ENCODE results near the gene ANKRD34A. TPM values are rescaled to one million over a fixed set of nuclear protein-coding genes. Genes with fewer than 3 reads are reported as not detected.
A peak's percentile ranks its signal among the peaks of the same experiment; 100 is the strongest.

ANKRD34A gene
- total RNA-seq, 6 experiments from 2014 or later: 8.1 to 14.9 (median 10.2) TPM

DNA sequence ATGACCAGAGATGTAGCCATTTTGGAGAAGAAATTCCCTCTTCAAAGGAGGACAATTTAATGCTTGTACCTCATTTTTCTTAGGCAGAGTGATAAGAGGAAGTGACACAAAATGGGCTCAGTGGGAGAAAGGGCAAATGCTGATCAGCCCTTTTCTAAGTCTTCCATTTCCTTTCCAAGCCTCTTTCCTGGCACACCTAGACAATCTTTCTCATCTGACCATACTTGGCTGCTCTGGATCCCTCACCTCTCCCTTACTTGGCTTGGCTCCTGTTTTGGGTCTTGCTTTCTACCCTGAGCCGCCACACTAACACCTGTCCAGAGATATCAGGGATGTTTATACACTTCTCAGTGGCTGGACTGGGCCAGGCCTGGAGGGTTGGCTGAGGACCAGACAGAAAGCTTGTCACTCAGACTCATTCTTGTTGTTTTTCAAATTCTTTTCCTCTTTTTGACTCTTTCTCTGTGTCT lies 18.9 kb upstream of the ANKRD34A start:
- TF ChIP-seq, protein P1, sequence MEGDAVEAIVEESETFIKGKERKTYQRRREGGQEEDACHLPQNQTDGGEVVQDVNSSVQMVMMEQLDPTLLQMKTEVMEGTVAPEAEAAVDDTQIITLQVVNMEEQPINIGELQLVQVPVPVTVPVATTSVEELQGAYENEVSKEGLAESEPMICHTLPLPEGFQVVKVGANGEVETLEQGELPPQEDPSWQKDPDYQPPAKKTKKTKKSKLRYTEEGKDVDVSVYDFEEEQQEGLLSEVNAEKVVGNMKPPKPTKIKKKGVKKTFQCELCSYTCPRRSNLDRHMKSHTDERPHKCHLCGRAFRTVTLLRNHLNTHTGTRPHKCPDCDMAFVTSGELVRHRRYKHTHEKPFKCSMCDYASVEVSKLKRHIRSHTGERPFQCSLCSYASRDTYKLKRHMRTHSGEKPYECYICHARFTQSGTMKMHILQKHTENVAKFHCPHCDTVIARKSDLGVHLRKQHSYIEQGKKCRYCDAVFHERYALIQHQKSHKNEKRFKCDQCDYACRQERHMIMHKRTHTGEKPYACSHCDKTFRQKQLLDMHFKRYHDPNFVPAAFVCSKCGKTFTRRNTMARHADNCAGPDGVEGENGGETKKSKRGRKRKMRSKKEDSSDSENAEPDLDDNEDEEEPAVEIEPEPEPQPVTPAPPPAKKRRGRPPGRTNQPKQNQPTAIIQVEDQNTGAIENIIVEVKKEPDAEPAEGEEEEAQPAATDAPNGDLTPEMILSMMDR (IDR thresholded peaks at IDR 0.05): no peak
- Mint-ChIP-seq H3K9me3 (no peaks in the 10 kb centered on the region), H3K4me3 (no peak overlapping the region), H3K36me3 (ENCODE audit: low read depth) (no peaks in the 10 kb centered on the region), H3K4me1 (ENCODE audit: low read depth) (peaks cover 36% of the 10 kb centered on the region), H3K27me3 (ENCODE audit: insufficient read depth) (no peaks in the 10 kb centered on the region), H3K27ac (no peak overlapping the region)
- DNase-seq: no peak

DNA sequence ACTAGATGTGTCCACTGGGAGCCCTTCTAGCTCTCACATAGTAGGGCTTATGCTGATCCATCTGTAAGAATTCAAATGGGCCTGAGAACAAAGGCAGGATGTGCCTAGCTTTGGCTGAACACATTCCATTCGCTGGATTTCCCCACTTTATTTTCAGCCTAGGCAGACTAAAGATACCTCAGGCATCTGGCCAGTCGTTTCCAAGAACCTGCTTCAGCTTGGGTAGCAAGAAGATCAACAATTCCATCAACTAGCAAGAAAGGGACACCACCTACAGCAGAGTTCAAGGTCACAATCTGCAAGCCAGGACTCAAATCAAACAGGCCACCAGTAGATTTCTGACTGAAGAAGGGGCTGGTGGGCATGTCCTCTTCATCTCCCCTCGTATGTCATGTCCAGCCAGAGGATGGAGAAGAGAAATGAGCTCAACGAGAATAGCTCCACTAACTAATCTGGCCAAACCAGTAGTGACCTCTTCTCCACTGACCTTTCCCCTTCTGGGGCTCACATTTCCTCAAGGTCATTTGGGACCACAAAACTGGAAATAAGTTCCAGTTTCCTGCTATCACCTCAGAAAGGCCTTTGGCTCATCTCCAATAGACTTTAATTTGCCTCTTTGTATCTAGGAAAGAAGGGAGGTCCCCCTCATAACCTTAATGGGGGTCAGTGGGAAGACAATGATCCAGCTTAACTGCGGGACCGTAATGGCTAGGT lies 17.8 kb upstream of the ANKRD34A start:
- H3K27ac Mint-ChIP-seq: no peak overlapping the region
- H3K9me3 Mint-ChIP-seq: no peaks in the 10 kb centered on the region
- no peak overlapping the region for H3K4me3 Mint-ChIP-seq
- TF ChIP-seq, protein P1 (IDR thresholded peaks at IDR 0.05): no peak
- H3K27me3 Mint-ChIP-seq (ENCODE audit: insufficient read depth): no peaks in the 10 kb centered on the region; the same call in 1 of the 2 replicates
- H3K36me3 Mint-ChIP-seq (ENCODE audit: low read depth): no peaks in the 10 kb centered on the region; the same call in 1 of the 2 replicates
- peaks cover 36% of the 10 kb centered on the region for H3K4me1 Mint-ChIP-seq (ENCODE audit: low read depth)
- DNase-seq: no peak

DNA sequence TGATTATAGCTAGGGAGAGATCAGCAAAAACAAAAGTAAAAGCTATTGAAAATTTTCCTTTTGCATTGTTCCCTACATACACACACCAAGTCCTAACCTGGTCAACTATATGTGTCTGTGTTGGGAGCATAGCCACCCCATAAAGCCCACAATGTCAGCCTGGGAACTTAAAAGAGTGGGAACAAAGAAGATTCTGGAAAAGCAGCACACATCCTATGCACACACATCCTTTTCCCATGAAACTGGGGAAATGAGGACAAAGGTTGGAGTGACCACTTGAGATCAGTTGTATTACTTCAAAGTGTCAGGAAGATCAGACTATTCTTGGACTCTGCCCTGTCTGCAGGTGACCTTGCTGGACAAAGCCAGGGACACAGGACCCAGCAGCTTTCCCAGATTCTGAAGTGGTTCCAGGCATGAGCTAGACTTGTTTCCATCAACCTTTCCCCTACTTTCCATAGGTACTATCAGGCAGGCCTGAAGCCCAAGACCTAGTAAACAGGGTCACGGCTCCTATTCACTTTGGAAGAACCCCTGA lies 16.2 kb upstream of the ANKRD34A start:
- Mint-ChIP-seq H3K36me3 (ENCODE audit: low read depth) (no peaks in the 10 kb centered on the region; the same call in 1 of the 2 replicates), H3K27ac (no peak overlapping the region), H3K27me3 (ENCODE audit: insufficient read depth) (no peaks in the 10 kb centered on the region; the same call in 1 of the 2 replicates), H3K9me3 (no peaks in the 10 kb centered on the region), H3K4me1 (ENCODE audit: low read depth) (peaks cover 26% of the 10 kb centered on the region), H3K4me3 (no peak overlapping the region)
- TF ChIP-seq, protein P1 (IDR thresholded peaks at IDR 0.05): no peak
- DNase-seq: no peak

DNA sequence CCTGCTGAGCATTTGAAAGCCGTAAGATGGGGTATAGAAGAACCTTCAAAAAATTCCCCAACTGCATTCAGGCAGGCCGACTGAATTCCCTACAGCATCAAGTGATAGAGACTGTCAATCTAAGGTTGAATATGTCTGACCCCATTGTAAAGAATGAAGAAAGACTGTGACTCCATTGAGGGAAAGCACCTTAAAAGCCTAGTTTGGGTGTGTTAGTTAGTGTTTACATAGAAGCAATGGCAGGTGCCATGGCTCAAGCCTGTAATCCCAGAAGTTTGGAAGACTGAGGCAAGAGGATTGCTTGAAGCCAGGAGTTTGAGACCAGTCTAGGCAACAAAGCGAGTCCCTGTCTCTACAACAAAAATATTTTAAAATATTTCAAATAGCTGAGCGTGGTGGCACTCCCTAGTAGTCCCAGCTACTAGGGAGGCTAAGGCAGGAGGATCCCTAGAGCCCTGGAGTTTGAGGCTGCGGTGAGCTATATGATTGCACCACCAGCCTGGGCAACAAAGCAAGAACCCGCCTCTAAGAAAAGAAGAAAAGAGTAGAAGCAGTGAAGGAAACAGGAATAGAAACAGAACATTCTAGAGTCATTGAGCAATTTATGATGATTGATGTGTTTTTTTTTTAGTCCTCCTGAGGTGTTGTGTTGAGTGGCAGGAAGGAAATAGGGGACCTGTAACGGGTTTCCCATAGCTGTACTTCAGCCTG lies 15.5 kb upstream of the ANKRD34A start:
- no peaks in the 10 kb centered on the region; the same call in 1 of the 2 replicates for H3K27me3 Mint-ChIP-seq (ENCODE audit: insufficient read depth)
- H3K9me3 Mint-ChIP-seq: no peaks in the 10 kb centered on the region
- no peak overlapping the region for H3K27ac Mint-ChIP-seq
- no peak overlapping the region for H3K4me3 Mint-ChIP-seq
- DNase-seq: no peak
- TF ChIP-seq, protein P1 (IDR thresholded peaks at IDR 0.05): no peak
- peaks cover 25% of the 10 kb centered on the region for H3K4me1 Mint-ChIP-seq (ENCODE audit: low read depth)
- H3K36me3 Mint-ChIP-seq (ENCODE audit: low read depth): no peaks in the 10 kb centered on the region; the same call in 1 of the 2 replicates

DNA sequence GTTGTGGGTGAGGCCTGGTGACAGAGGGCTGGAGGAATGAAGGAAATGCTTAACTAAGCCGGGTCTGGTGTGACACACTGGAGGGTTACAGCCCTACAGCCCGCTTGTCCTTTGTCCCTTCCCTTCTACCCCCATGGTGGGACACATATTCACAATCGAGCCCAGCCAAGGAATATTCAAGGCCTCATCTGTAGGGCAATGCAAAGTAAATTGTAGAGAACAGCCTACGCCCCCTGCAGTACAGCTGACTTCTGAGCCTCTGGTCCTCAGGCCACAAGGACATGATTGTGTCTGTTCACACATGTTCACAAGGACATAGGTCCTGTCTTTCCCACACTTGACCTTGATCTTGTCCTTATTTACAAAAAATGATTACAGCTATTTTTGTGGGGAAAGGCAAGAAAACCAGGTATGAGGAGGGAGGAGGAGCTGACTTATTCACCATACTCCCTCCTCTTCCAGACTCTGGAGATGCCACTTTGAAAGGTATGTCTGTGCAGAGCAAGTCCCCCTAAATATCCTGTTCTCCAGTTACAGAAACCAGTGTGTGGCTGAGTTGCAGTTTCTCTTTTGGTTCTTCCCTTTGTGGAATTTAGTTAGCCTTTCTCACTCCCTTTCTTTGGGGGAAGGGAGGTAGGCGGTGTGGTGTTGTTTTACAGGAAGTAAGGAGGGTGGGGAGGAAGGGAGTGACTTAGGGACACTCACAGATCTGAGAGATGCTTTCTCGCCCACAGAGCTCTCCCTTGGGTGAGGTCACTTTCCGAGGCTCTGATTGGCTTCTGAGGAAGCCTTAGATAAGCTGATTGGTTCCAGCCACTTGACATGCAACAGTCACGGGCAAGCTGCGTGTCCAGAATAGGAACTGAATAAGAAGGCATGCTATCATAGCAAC lies 14.7 kb upstream of the ANKRD34A start:
- DNase-seq: peak; percentile 100
- H3K4me1 Mint-ChIP-seq (ENCODE audit: low read depth): peaks cover 27% of the 10 kb centered on the region
- no peaks in the 10 kb centered on the region; the same call in 1 of the 2 replicates for H3K36me3 Mint-ChIP-seq (ENCODE audit: low read depth)
- H3K9me3 Mint-ChIP-seq: no peaks in the 10 kb centered on the region
- TF ChIP-seq, protein P1 (IDR thresholded peaks at IDR 0.05): peak; percentile 67
- H3K27me3 Mint-ChIP-seq (ENCODE audit: insufficient read depth): no peaks in the 10 kb centered on the region; the same call in 1 of the 2 replicates
- H3K27ac Mint-ChIP-seq: no peak overlapping the region
- no peak overlapping the region for H3K4me3 Mint-ChIP-seq

Data from HFFc6 (cell line).